ENCODE data around the gene OBSCN.

GRCh38 chr1:228411121-228411520 lies 203.3 kb downstream of the OBSCN start:
- TF ChIP-seq RAD21 (IDR thresholded peaks at IDR 0.05), result no peak
- no peak for TF ChIP-seq ATF3 (IDR thresholded peaks at IDR 0.05)
- TF ChIP-seq CTCF (IDR thresholded peaks at IDR 0.05; ENCODE audit: low read depth, low read length, missing input control), result no peak
- no peak for TF ChIP-seq REST (IDR thresholded peaks at IDR 0.05)
- TF ChIP-seq HNF4A (conservative IDR thresholded peaks at IDR 0.05), result no peak
- TF ChIP-seq JUND (IDR thresholded peaks at IDR 0.05), result no peak
- no peak for TF ChIP-seq ZBTB33 (IDR thresholded peaks at IDR 0.05)
